Loucy (cell line): ENCODE data around the gene CANT1.

Source experiments
- EZH2phosphoT487 ChIP-seq: fragments of 200-600 bp; IDR thresholded peaks from 2 replicates; pipeline ENCODE4 v1.6.1; 2018; ENCODE audit warnings: antibody characterized with exemption, mild to moderate bottlenecking, moderate library complexity, borderline replicate concordance
- TF ChIP-seq, protein P1 (sequence below): fragments of 200-600 bp; sonication (generic); conservative IDR thresholded peaks from 2 replicates; pipeline ENCODE4 v1.5.1; 2014; ENCODE audit warnings: mild to moderate bottlenecking, antibody characterized with exemption, low read length

- TF ChIP-seq, protein P1, sequence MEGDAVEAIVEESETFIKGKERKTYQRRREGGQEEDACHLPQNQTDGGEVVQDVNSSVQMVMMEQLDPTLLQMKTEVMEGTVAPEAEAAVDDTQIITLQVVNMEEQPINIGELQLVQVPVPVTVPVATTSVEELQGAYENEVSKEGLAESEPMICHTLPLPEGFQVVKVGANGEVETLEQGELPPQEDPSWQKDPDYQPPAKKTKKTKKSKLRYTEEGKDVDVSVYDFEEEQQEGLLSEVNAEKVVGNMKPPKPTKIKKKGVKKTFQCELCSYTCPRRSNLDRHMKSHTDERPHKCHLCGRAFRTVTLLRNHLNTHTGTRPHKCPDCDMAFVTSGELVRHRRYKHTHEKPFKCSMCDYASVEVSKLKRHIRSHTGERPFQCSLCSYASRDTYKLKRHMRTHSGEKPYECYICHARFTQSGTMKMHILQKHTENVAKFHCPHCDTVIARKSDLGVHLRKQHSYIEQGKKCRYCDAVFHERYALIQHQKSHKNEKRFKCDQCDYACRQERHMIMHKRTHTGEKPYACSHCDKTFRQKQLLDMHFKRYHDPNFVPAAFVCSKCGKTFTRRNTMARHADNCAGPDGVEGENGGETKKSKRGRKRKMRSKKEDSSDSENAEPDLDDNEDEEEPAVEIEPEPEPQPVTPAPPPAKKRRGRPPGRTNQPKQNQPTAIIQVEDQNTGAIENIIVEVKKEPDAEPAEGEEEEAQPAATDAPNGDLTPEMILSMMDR, result no peak
- no peak for TF ChIP-seq EZH2phosphoT487
These were observed 37.3 kb upstream of the CANT1 start for GRCh38 chr17:79046916-79047280.
